Activated T-helper 1 cell treated with anti-CD3 and anti-CD28 coated beads, Interleukin-12 subunit alpha, Interleukin-12 subunit beta, Interleukin-2, Interleukin-4 antibody, amounts not matched to agents 30 ng/mL and 10 ng/mL and 1 ng/mL, durations not matched to agents 14 hours and 24 hours and 36 hours (primary cell): ENCODE results near the gene CLK2. TPM values are rescaled to one million over a fixed set of nuclear protein-coding genes. Genes with fewer than 3 reads are reported as not detected.
"Not testable (repeated sequence)": the region's sequence is repeated elsewhere in the genome, so short reads cannot be mapped to it uniquely, and the experiment has no call there.

ENCODE experiments used
- DNase-seq: peaks from one replicate; pipeline ENCODE4 v3.0.0; 2021; ENCODE audit warnings: low spot score
- H3K27ac Mint-ChIP-seq: one replicate; pipeline ENCODE4 v1.8.0; 2021; ENCODE audit warnings: mild to moderate bottlenecking, mixed read lengths
- H3K27me3 Mint-ChIP-seq: one replicate; pipeline ENCODE4 v1.8.0; 2022; ENCODE audit warnings: mild to moderate bottlenecking, moderate library complexity, mixed read lengths; ENCODE audit not compliant: insufficient read depth
- H3K36me3 Mint-ChIP-seq: one replicate; pipeline ENCODE4 v1.8.0; 2021; ENCODE audit warnings: low read depth, mixed read lengths
- H3K4me1 Mint-ChIP-seq: one replicate; pipeline ENCODE4 v1.8.0; 2021; ENCODE audit warnings: low read depth, mixed read lengths
- H3K4me3 Mint-ChIP-seq: one replicate; pipeline ENCODE4 v1.8.0; 2021; ENCODE audit warnings: mild to moderate bottlenecking, moderate library complexity, mixed read lengths
- H3K9me3 Mint-ChIP-seq: one replicate; pipeline ENCODE4 v1.8.0; 2021; ENCODE audit warnings: mixed read lengths
- intact Hi-C: fragments of 100-400 bp; cut with micrococcal nuclease; formaldehyde crosslinking; loops from one replicate; pipeline ENCODE4 v1.15.1; 2024
- total RNA-seq: library from RNA; stranded (reverse); gene quantifications from 2 replicates; pipeline ENCODE4 v1.2.3, GENCODE V29; 2022

Gene CLK2
- total RNA-seq, 1 donor from 2014 or later: 87.0 TPM

DNA sequence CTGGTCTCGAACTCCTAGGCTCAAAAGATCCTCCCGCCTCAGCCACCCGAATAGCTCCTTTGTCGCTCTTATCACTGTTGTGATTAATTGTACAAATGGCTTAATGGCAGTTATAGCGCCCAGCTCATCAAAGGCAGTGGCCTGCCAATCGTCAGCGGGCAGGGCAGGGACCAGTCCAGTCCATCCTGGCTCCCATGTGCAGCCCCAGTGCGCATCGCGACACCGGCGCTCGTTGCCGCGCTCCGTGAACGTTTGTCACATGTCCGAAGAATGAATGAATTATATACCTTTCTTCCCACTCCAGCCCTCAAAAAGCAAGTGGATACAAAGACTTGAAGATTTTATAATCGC is 46.4 kb downstream of the CLK2 start:
- no peaks in the 10 kb centered on the region for H3K27me3 Mint-ChIP-seq
- peak overlapping the region; percentile 95 for H3K4me3 Mint-ChIP-seq
- no peaks in the 10 kb centered on the region for H3K9me3 Mint-ChIP-seq
- H3K36me3 Mint-ChIP-seq: peaks cover 4% of the 10 kb centered on the region
- peaks cover 15% of the 10 kb centered on the region for H3K4me1 Mint-ChIP-seq
- DNase-seq: no peak
- H3K27ac Mint-ChIP-seq: peak overlapping the region; percentile 92
- intact Hi-C loops: loop anchor here (1.0 to 2.0 kb wide), 8 partner anchors 14 to 86 kb away; partner anchors contain the start of genes CLK2, DPM3, KRTCAP2 and SCAMP3

DNA sequence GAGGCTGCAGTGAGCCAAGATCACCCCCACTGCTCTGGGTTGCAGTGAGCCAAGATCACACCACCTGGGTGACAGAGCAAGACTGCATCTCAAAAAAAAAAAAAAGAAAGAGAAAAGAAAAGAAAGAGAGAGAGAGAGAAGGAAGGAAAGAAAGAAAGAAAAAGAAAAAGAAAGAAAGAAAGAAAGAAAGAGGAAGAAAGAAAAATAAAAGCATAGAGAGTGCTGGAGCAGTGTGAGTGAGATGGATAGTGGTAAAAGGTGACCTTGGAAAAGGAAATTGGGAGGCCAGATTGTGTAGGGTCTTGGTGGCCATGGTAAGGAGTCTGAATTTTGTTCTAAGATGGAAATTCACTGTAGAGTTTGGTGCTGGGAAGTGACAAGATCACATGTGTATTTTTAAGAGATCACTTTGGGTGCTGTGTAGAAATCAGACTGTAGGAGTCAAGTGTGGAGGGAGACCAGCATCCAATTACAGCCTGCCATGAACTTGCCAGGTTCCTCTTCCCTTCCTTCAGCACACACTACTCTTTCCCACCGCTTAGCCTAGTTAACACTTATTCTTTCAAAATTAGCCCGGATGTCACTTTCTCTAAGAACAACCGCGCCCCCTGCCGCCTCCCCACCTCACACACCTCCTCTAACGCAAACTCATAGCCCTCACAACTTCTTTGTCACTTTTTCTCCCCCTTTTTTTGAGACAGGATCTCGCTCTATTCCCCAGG is 47.0 kb downstream of the CLK2 start:
- Mint-ChIP-seq H3K36me3 (peaks cover 4% of the 10 kb centered on the region), H3K4me3 (peak overlapping the region; percentile 95), H3K4me1 (peaks cover 15% of the 10 kb centered on the region), H3K9me3 (no peaks in the 10 kb centered on the region), H3K27ac (peak overlapping the region; percentile 92), H3K27me3 (no peaks in the 10 kb centered on the region)
- intact Hi-C loops: loop anchor here (1.0 to 2.0 kb wide), 4 partner anchors 19 to 86 kb away; partner anchors contain the start of genes CLK2, DPM3 and THBS3
- DNase-seq: peak; percentile 70

DNA sequence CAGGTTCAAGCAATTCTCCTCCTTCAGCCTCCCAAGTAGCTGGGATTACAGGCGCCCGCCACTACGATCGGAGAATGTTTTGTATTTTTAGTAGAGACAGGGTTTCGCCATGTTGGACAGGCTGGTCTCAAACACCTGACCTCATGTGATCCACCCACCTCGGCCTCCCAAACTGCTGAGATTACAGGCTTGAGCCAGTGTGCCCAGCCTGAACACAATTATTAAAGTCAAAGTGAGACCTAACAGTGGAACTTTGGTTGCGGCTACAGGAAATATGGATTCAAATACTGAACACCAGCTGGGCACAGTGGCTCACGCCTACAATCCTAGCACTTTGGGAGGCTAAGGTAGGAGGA is 47.9 kb downstream of the CLK2 start:
- DNase-seq, H3K27ac Mint-ChIP-seq, H3K36me3 Mint-ChIP-seq, intact Hi-C loops, H3K9me3 Mint-ChIP-seq, H3K27me3 Mint-ChIP-seq: not testable (repeated sequence)
- Mint-ChIP-seq H3K4me1 (peaks cover 20% of the 10 kb centered on the region), H3K4me3 (peak overlapping the region; percentile 95)

DNA sequence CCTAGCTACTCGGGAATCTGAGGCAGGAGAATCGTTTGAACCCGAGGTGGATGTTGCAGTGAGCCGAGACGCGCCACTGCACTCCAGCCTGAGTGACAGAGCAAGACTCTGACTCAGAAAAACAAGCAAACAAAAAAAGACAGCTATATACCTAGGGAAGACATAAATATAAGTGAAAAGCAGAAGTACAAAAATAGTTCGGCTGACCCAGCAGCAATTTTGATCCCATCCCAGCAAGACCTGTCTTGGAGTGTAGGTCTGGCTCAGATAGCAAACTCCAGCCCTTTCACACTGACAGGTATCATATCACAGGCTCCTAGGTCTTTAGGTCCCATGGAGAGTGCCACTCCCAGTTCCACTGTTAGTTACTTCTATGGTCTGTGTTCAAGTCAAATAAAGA is 50.3 kb downstream of the CLK2 start:
- Mint-ChIP-seq H3K4me3 (no peak overlapping the region), H3K27ac (peak overlapping the region; percentile 44)
- intact Hi-C loops: no loop called here

DNA sequence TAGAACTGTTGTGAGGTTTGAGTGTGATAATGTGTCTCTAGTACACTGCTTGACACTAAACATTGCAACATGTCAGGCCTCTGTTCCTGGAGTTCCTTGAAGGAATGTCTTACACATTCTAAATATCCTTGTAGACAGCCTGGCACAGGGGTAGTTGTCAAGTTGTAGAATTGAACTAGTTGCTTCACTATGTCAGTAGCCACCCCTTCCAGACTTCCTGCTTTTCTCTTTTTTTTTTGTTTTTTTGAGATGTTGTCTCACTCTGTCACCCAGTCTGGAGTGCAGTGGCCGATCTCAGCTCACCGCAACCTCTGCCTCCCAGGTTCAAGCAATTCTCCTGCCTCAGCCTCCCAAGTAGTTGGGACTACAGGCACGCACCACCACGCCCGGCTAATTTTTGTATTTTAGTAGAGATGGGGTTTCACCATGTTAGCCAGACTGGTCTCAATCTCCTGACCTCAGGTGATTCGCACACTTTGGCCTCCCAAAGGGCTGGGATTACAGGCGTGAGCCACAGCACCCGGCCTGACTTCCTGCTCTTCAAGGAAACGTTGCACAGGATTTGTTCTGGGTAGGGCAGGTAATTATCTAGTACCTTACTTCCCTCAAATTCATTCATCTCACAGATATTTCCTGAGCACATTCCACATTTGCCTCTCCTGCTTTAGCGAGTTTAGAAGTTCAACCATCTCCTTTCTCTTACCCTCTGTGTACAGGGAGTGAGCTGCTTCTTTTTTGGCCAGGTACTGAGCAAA is 52.9 kb downstream of the CLK2 start:
- H3K4me1 Mint-ChIP-seq: peaks cover 22% of the 10 kb centered on the region

More for the DNA sequence above, 50.3 kb downstream of the CLK2 start:
- Mint-ChIP-seq H3K36me3 (peaks cover 7% of the 10 kb centered on the region), H3K27me3 (no peaks in the 10 kb centered on the region), H3K4me1 (peaks cover 36% of the 10 kb centered on the region), H3K9me3 (no peaks in the 10 kb centered on the region)
- DNase-seq: no peak

DNA sequence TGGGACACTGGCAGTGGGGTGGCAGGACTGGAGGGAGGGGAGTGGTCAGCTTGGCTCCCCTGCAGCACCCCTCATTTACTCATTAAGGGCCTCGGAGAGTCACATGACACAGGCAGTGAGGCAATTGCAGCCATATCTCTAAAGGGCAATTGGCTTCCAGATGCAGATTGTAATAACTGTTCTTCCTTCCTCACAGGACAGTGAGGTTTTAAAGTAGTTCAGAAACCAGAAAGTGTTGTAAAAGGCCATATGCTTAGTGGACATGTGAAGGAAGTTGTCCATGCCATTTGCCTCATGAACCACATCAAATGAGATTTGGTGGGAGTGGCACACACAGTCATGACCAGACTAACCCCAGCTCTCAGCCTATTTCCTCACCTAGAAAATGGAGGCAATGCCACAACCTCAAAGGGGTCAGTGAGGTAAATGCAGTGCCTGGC is 53.7 kb downstream of the CLK2 start:
- peaks cover 27% of the 10 kb centered on the region for H3K4me1 Mint-ChIP-seq
- no peak overlapping the region for H3K4me3 Mint-ChIP-seq
- H3K9me3 Mint-ChIP-seq: no peaks in the 10 kb centered on the region
- no peak for DNase-seq
- peak overlapping the region; percentile 53 for H3K27ac Mint-ChIP-seq
- no peaks in the 10 kb centered on the region for H3K27me3 Mint-ChIP-seq
- H3K36me3 Mint-ChIP-seq: peaks cover 7% of the 10 kb centered on the region
- intact Hi-C loops: no loop called here

More for the DNA sequence above, 52.9 kb downstream of the CLK2 start:
- H3K27me3 Mint-ChIP-seq, H3K4me3 Mint-ChIP-seq, H3K9me3 Mint-ChIP-seq, DNase-seq, intact Hi-C loops, H3K36me3 Mint-ChIP-seq: not testable (repeated sequence)
- peak overlapping the region; percentile 52 for H3K27ac Mint-ChIP-seq

DNA sequence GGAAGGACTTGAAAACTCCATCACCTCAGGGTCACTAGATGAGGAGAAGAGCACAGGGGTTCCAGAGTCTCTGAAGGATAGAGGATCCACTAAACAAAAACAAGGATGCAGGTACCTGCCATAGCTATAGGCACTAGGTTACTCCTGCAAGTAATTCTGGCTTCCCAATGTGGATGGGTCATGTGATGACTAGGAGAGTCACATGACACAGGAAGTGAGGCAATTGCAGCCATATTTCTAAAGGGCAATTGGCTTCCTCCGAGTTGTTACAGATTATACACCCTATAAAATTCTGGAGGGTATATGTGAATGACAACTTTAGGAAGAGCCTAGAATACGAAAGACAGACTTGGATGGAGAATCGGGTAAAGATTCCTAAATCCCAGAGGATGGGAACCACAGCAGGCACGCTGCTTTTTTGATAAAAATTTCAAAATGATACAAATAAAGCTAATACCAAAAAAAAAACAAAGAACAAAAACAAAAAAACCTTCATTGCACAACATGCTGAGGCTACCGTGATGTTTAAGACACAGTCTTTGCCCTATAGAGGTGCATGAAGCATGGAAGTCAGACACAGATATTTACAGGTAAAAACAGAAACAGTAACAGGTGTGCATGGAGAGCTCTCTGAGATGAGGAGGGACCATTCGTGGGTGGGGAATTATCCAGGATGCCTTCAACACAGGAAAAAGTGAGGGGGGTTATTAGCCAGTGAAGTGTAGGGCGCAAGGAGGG is 54.3 kb downstream of the CLK2 start:
- peak overlapping the region; percentile 78 for H3K27ac Mint-ChIP-seq
- H3K4me3 Mint-ChIP-seq: peak overlapping the region; percentile 68
- intact Hi-C loops: no loop called here
- H3K4me1 Mint-ChIP-seq: peaks cover 27% of the 10 kb centered on the region
- peaks cover 7% of the 10 kb centered on the region for H3K36me3 Mint-ChIP-seq
- no peak for DNase-seq
- H3K9me3 Mint-ChIP-seq: no peaks in the 10 kb centered on the region
- no peaks in the 10 kb centered on the region for H3K27me3 Mint-ChIP-seq

DNA sequence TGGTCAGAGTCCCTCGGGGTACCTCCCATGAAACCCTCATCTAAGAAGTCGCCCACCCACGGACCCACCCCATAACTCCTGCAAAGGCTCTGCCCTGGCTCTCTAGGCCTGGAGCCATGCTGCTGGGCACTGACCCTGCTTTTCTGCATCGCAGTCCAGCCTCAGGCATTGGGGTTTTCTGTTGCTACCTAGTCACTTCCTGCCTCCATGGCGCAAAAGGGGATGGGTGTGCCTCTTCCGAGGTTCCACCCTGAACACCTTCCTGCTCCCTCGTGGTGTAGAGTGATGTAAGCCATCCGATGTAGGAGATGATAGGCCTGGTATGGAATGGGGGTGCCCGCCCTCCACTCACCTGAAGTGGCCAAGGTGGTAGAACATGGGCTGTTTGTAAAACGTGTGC is 58.6 kb downstream of the CLK2 start:
- H3K27me3 Mint-ChIP-seq, H3K9me3 Mint-ChIP-seq, H3K4me3 Mint-ChIP-seq, DNase-seq, intact Hi-C loops, H3K36me3 Mint-ChIP-seq: not testable (repeated sequence)
- peak overlapping the region; percentile 82 for H3K27ac Mint-ChIP-seq
- H3K4me1 Mint-ChIP-seq: peaks cover 20% of the 10 kb centered on the region

Other genes starting within 250 kb of the CLK2 start
- gene DCST2, start 239.7 kb downstream of the CLK2 start, total RNA-seq: 0.26 and 0.27 TPM in 2 replicates
- gene DCST1, start 239.7 kb downstream of the CLK2 start, total RNA-seq: not detected in 2 replicates
- 82.9 and 86.8 TPM in 2 replicates for gene ADAM15, start 222.2 kb downstream of the CLK2 start, total RNA-seq
- gene EFNA4, start 209.8 kb downstream of the CLK2 start, total RNA-seq: 5.7 and 6.8 TPM in 2 replicates
- gene EFNA3, start 194.7 kb downstream of the CLK2 start, total RNA-seq: 2.8 and 3.0 TPM in 2 replicates
- gene EFNA1, start 145.6 kb downstream of the CLK2 start, total RNA-seq: not detected in 2 replicates
- 45.7 and 47.7 TPM in 2 replicates for gene SLC50A1, start 137.7 kb downstream of the CLK2 start, total RNA-seq
- gene DPM3, start 133.0 kb downstream of the CLK2 start, total RNA-seq: 43.7 and 45.1 TPM in 2 replicates
- gene KRTCAP2, start 100.2 kb downstream of the CLK2 start, total RNA-seq: 230 and 238 TPM in 2 replicates
- gene TRIM46, start 99.7 kb downstream of the CLK2 start, total RNA-seq: 10.2 and 12.6 TPM in 2 replicates
- gene THBS3, start 65.6 kb downstream of the CLK2 start, total RNA-seq: 9.7 and 10.0 TPM in 2 replicates
- 61.8 and 62.3 TPM in 2 replicates for gene MTX1, start 64.8 kb downstream of the CLK2 start, total RNA-seq
- gene ENTREP3, start 18.0 kb downstream of the CLK2 start, total RNA-seq: 40.3 and 45.5 TPM in 2 replicates
- gene SCAMP3, start 11.1 kb downstream of the CLK2 start, total RNA-seq: 147 and 168 TPM in 2 replicates
- gene HCN3, start 4.0 kb upstream of the CLK2 start, total RNA-seq: 2.5 and 3.3 TPM in 2 replicates
- 0.05 and 0.15 TPM in 2 replicates for gene PKLR, start 27.9 kb upstream of the CLK2 start, total RNA-seq
- 274 and 289 TPM in 2 replicates for gene FDPS, start 35.4 kb upstream of the CLK2 start, total RNA-seq
- 28.7 and 34.7 TPM in 2 replicates for gene RUSC1, start 47.4 kb upstream of the CLK2 start, total RNA-seq